Upper lobe of right lung (tissue), 1 donor: ENCODE results near the gene PPP5C. TPM values are rescaled to one million over a fixed set of nuclear protein-coding genes. Genes with fewer than 3 reads are reported as not detected.
"Not testable (repeated sequence)": the region's sequence is repeated elsewhere in the genome, so short reads cannot be mapped to it uniquely, and the experiment has no call there.

Experiments
- ATAC-seq: fragments of 200-7000 bp; cut with Tn5 transposase; one replicate; pipeline ENCODE4 v1.9.1; 2020; ENCODE audit warnings: mild to moderate bottlenecking, moderate library complexity
- DNase-seq: peaks from one replicate; pipeline ENCODE4 v3.0.0-alpha.2; 2020
- H3K27ac ChIP-seq: fragments of 200-600 bp; one replicate; pipeline ENCODE4 v1.8.0; 2022
- H3K27me3 ChIP-seq: fragments of 200-600 bp; one replicate; pipeline ENCODE4 v1.8.0; 2022; ENCODE audit warnings: mild to moderate bottlenecking
- H3K36me3 ChIP-seq: fragments of 200-600 bp; one replicate; pipeline ENCODE4 v1.8.0; 2022
- H3K4me1 ChIP-seq: fragments of 200-600 bp; one replicate; pipeline ENCODE4 v1.8.0; 2022
- H3K4me3 ChIP-seq: fragments of 200-600 bp; one replicate; pipeline ENCODE4 v1.8.0; 2022; ENCODE audit warnings: mild to moderate bottlenecking
- H3K9me3 ChIP-seq: fragments of 200-600 bp; one replicate; pipeline ENCODE4 v1.8.0; 2022
- intact Hi-C: fragments of 100-400 bp; cut with DNase I; formaldehyde crosslinking; loops from one replicate; pipeline ENCODE4 v1.11.0; 2022
- total RNA-seq: library from RNA; stranded (reverse); fragmentation: NEBNext Ultra II Directional; extraction: Animal tissue kit (Norgen Biotek cat#: 25700); gene quantifications from one replicate; pipeline ENCODE4 v1.2.1, GENCODE V29; 2021
- TF ChIP-seq, protein P1 (sequence below): fragments of 200-600 bp; IDR thresholded peaks from one replicate; pipeline ENCODE4 v1.8.0; 2022; ENCODE audit warnings: antibody characterized with exemption
- donor health status: DM: no; HTN: yes; CAD: no; lungs with severe emphysema.

PPP5C gene
- total RNA-seq, 1 donor from 2014 or later = 50.0 TPM

DNA sequence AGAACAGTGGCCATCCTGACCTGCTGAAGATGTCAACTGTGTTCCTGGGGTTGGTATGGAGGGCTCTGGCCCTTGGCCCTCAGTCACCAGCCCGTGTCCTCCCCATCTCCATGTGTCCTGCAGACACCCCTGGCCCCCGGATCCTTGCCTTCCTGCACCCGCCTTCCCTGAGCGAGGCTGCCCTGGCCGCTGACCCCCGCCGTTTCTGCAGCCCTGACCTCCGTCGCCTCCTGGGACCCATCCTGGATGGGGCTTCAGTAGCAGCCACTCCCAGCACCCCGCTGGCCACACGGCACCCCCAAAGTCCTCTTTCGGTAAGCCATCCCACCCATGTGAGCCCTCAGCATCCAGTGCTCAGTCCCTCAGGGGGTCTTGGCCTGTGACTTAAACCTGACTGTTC is 25.2 kb upstream of the PPP5C start:
- no peak overlapping the region for H3K27ac ChIP-seq
- no peaks in the 10 kb centered on the region for H3K4me1 ChIP-seq
- H3K36me3 ChIP-seq = peaks cover 75% of the 10 kb centered on the region
- intact Hi-C loops = no loop called here
- ATAC-seq = no peak
- H3K27me3 ChIP-seq = no peaks in the 10 kb centered on the region
- H3K4me3 ChIP-seq = no peak overlapping the region
- DNase-seq = no peak
- TF ChIP-seq, protein P1, sequence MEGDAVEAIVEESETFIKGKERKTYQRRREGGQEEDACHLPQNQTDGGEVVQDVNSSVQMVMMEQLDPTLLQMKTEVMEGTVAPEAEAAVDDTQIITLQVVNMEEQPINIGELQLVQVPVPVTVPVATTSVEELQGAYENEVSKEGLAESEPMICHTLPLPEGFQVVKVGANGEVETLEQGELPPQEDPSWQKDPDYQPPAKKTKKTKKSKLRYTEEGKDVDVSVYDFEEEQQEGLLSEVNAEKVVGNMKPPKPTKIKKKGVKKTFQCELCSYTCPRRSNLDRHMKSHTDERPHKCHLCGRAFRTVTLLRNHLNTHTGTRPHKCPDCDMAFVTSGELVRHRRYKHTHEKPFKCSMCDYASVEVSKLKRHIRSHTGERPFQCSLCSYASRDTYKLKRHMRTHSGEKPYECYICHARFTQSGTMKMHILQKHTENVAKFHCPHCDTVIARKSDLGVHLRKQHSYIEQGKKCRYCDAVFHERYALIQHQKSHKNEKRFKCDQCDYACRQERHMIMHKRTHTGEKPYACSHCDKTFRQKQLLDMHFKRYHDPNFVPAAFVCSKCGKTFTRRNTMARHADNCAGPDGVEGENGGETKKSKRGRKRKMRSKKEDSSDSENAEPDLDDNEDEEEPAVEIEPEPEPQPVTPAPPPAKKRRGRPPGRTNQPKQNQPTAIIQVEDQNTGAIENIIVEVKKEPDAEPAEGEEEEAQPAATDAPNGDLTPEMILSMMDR = no peak
- peaks cover 7% of the 10 kb centered on the region for H3K9me3 ChIP-seq

GRCh38 chr19:46323227-46323626 is 23.7 kb upstream of the PPP5C start:
- DNase-seq, H3K27me3 ChIP-seq, H3K27ac ChIP-seq, H3K4me3 ChIP-seq, H3K4me1 ChIP-seq, ATAC-seq, H3K9me3 ChIP-seq, intact Hi-C loops: not testable (repeated sequence)
- peaks cover 70% of the 10 kb centered on the region for H3K36me3 ChIP-seq

GRCh38 chr19:46324277-46324676 is 22.6 kb upstream of the PPP5C start:
- no peak overlapping the region for H3K27ac ChIP-seq
- no peak overlapping the region for H3K4me3 ChIP-seq
- no peaks in the 10 kb centered on the region for H3K4me1 ChIP-seq
- ATAC-seq (no peak), DNase-seq (no peak)
- TF ChIP-seq, protein P1 = no peak
- H3K36me3 ChIP-seq = peaks cover 71% of the 10 kb centered on the region
- no peaks in the 10 kb centered on the region for H3K27me3 ChIP-seq
- H3K9me3 ChIP-seq = peaks cover 9% of the 10 kb centered on the region
- intact Hi-C loops = no loop called here

- Histone ChIP-seq H3K4me1 (no peaks in the 10 kb centered on the region), H3K9me3 (peaks cover 9% of the 10 kb centered on the region), H3K27me3 (no peaks in the 10 kb centered on the region), H3K36me3 (peaks cover 64% of the 10 kb centered on the region), H3K27ac (no peak overlapping the region), H3K4me3 (no peak overlapping the region)
- intact Hi-C loops = no loop called here
- no peak for ATAC-seq
- TF ChIP-seq, protein P1 = no peak
- DNase-seq = no peak
Measured at GRCh38 chr19:46326608-46327007, 20.3 kb upstream of the PPP5C start.

DNA sequence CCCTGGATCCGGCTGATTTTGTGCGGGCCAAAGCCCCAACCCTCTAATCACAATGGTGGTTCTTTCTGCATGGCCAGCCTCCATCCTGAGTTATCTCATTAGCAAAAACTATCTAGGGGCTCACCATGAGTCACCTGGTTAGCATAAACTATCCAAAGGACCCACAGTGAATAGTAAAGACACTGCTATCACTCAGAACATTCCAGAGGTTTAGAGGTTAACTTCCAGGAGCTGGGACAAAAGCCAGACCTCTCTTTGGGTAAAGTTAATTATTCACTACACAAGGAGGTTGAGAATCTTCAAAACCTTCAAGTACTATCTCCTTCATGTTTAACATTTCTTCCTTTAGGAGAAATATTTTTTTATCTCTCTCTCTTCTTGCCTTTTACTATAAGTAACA is 18.8 kb upstream of the PPP5C start:
- Histone ChIP-seq H3K36me3 (peaks cover 67% of the 10 kb centered on the region), H3K9me3 (peaks cover 9% of the 10 kb centered on the region), H3K4me3 (no peak overlapping the region), H3K27me3 (no peaks in the 10 kb centered on the region), H3K27ac (no peak overlapping the region), H3K4me1 (no peaks in the 10 kb centered on the region)
- no peak for DNase-seq
- intact Hi-C loops = no loop called here
- no peak for ATAC-seq
- TF ChIP-seq, protein P1 = no peak

DNA sequence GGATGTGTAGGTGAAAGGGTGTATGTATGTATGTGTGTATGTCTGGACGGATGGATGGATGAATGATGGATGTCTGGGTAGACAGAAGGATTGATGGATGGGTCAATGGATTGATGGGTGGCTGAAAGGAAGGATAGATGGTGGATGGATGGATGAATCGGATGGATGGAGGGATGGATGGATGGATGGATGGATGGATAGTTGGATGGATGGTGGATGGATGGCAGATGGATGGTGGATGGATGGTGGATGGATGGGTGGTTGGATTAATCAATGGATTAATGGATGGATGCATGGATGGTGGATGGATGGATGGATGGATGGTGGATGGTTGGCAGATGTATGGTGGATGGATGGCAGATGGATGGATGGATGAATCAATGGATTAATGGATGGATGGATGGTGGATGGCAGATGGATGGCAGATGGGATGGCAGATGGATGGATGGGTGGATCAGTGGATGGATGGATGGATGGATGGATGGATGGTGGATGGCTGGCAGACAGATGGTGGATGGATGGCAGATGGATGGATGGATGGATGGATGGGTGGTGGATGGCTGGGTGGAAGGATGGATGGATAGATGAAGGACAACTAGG is 16.5 kb upstream of the PPP5C start:
- TF ChIP-seq, protein P1 = no peak
- Histone ChIP-seq H3K4me1 (no peaks in the 10 kb centered on the region), H3K27ac (no peak overlapping the region), H3K27me3 (no peaks in the 10 kb centered on the region), H3K9me3 (peaks cover 9% of the 10 kb centered on the region), H3K36me3 (peaks cover 52% of the 10 kb centered on the region), H3K4me3 (no peak overlapping the region)
- DNase-seq (no peak), ATAC-seq (no peak)
- intact Hi-C loops = no loop called here
